Esophagus squamous epithelium (tissue), 4 donors: ENCODE measurements around the gene ZEB2.

ENCODE experiments used
- POLR2A ChIP-seq, 4 donors: fragments of 450-650 bp; IDR thresholded peaks; one replicate each; pipeline ENCODE4 v1.6.1; 2017; ENCODE audit warnings: antibody characterized with exemption in 4 of 4, mild to moderate bottlenecking in 4 of 4, moderate library complexity in 3 of 4
- TF ChIP-seq, protein P1 (sequence below), 6 experiments: fragments of 450-650 bp in 4 of 6; fragments of 200-600 bp in 2 of 6; sonication (generic) in 2 of 6; IDR thresholded peaks; one replicate each; pipeline ENCODE4 v1.5.1; 2016 to 2019; ENCODE audit warnings: antibody characterized with exemption in 6 of 6, mild to moderate bottlenecking in 4 of 6, moderate library complexity in 4 of 6

DNA sequence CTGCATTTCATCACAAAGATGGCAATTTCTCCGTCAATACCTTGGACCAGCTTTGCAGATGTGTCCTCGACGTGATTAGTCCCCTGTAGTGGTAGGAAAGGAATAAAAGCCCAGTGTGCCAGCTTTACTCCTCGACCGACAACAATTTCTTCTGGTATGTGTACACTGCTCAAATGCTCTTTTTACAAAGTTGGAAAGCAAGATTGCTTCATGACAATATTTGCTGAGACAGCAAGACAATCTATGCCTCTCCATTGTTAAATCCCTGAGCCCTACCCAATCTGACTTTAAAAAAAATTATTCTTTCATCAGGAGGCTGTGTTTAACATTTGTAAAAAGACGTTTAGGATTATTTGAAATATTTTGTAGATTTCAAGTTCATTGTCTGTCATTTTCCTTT, 27.6 kb upstream of the ZEB2 start:
- TF ChIP-seq POLR2A (IDR thresholded peaks at IDR 0.05): no peak
- TF ChIP-seq, protein P1, sequence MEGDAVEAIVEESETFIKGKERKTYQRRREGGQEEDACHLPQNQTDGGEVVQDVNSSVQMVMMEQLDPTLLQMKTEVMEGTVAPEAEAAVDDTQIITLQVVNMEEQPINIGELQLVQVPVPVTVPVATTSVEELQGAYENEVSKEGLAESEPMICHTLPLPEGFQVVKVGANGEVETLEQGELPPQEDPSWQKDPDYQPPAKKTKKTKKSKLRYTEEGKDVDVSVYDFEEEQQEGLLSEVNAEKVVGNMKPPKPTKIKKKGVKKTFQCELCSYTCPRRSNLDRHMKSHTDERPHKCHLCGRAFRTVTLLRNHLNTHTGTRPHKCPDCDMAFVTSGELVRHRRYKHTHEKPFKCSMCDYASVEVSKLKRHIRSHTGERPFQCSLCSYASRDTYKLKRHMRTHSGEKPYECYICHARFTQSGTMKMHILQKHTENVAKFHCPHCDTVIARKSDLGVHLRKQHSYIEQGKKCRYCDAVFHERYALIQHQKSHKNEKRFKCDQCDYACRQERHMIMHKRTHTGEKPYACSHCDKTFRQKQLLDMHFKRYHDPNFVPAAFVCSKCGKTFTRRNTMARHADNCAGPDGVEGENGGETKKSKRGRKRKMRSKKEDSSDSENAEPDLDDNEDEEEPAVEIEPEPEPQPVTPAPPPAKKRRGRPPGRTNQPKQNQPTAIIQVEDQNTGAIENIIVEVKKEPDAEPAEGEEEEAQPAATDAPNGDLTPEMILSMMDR (IDR thresholded peaks at IDR 0.05): no peak
